ENCODE results near the gene OR2K2.

- peak; percentile 85 to 93 (median 91) for TF ChIP-seq CTCF (IDR thresholded peaks at IDR 0.05)
- no peak for TF ChIP-seq POLR2A (IDR thresholded peaks at IDR 0.05)
Measured at GRCh38 chr9:111298731-111299598, 31.1 kb downstream of the OR2K2 start.

Measured in testis (tissue), 2 donors.